DOHH2 (cell line): ENCODE results near the gene ENTPD8.

Experiments
- H3F3A ChIP-seq: fragments of 200-600 bp; sonication (generic), shearing (Covaris generic); 2 replicates; pipeline ENCODE4 v1.6.0; 2016; ENCODE audit warnings: antibody characterized with exemption, mild to moderate bottlenecking; ENCODE audit not compliant: control insufficient read depth, insufficient read depth
- H3K27ac ChIP-seq: fragments of 200-600 bp; sonication (generic); 2 replicates; pipeline ENCODE4 v1.5.1; 2014; ENCODE audit warnings: low read depth, mild to moderate bottlenecking, low read length, moderate library complexity
- H3K27me3 ChIP-seq: fragments of 200-600 bp; sonication (generic); 2 replicates; pipeline ENCODE4 v1.6.1; 2014; ENCODE audit warnings: mild to moderate bottlenecking, low read length, mixed read lengths; ENCODE audit not compliant: control insufficient read depth
- H3K36me3 ChIP-seq: fragments of 200-600 bp; sonication (generic); 2 replicates; pipeline ENCODE4 v1.6.1; 2014; ENCODE audit warnings: mild to moderate bottlenecking, low read length, moderate library complexity, mixed read lengths; ENCODE audit not compliant: control insufficient read depth
- H3K4me1 ChIP-seq: fragments of 200-600 bp; sonication (generic); 2 replicates; pipeline ENCODE4 v1.6.1; 2014; ENCODE audit warnings: mild to moderate bottlenecking, low read length, mixed read lengths; ENCODE audit not compliant: control insufficient read depth
- H3K4me2 ChIP-seq: fragments of 200-600 bp; sonication (generic); 2 replicates; pipeline ENCODE4 v1.6.0; 2014; ENCODE audit warnings: mild to moderate bottlenecking, low read length, moderate library complexity
- H3K4me3 ChIP-seq: fragments of 200-600 bp; sonication (generic); 2 replicates; pipeline ENCODE4 v1.5.1; 2014; ENCODE audit warnings: mild to moderate bottlenecking, low read length, mixed read lengths
- H3K79me2 ChIP-seq: fragments of 200-600 bp; sonication (generic); 2 replicates; pipeline ENCODE4 v1.6.1; 2014; ENCODE audit warnings: mild to moderate bottlenecking, low read length, mixed read lengths; ENCODE audit not compliant: control insufficient read depth
- H3K9me2 ChIP-seq: fragments of 200-600 bp; sonication (generic); replicated peaks from 2 replicates; pipeline ENCODE4 v1.6.1; 2014; ENCODE audit warnings: mild to moderate bottlenecking, low read length, mixed read lengths; ENCODE audit not compliant: control insufficient read depth
- H3K9me3 ChIP-seq: fragments of 200-600 bp; sonication (generic); 2 replicates; pipeline ENCODE4 v1.6.1; 2014; ENCODE audit warnings: antibody characterized with exemption, low read length, mixed read lengths; ENCODE audit not compliant: control insufficient read depth, insufficient read depth
- H4K20me1 ChIP-seq: fragments of 200-600 bp; sonication (generic); 2 replicates; pipeline ENCODE4 v1.6.0; 2014; ENCODE audit warnings: low read depth, mild to moderate bottlenecking, antibody characterized with exemption, low read length, moderate library complexity; ENCODE audit not compliant: control insufficient read depth, insufficient read depth
- EZH2phosphoT487 ChIP-seq: fragments of 200-600 bp; sonication (generic); IDR thresholded peaks from 2 replicates; pipeline ENCODE4 v1.6.1; 2017; ENCODE audit warnings: borderline replicate concordance, mild to moderate bottlenecking, antibody characterized with exemption, low read length, moderate library complexity, mixed read lengths
- TF ChIP-seq, protein P1 (sequence below): fragments of 200-600 bp; sonication (generic); IDR thresholded peaks from one replicate; pipeline ENCODE4 v1.5.1; 2014; ENCODE audit warnings: antibody characterized with exemption, mild to moderate bottlenecking, low read depth, low read length; ENCODE audit not compliant: poor library complexity, severe bottlenecking

The ENTPD8 gene

DNA sequence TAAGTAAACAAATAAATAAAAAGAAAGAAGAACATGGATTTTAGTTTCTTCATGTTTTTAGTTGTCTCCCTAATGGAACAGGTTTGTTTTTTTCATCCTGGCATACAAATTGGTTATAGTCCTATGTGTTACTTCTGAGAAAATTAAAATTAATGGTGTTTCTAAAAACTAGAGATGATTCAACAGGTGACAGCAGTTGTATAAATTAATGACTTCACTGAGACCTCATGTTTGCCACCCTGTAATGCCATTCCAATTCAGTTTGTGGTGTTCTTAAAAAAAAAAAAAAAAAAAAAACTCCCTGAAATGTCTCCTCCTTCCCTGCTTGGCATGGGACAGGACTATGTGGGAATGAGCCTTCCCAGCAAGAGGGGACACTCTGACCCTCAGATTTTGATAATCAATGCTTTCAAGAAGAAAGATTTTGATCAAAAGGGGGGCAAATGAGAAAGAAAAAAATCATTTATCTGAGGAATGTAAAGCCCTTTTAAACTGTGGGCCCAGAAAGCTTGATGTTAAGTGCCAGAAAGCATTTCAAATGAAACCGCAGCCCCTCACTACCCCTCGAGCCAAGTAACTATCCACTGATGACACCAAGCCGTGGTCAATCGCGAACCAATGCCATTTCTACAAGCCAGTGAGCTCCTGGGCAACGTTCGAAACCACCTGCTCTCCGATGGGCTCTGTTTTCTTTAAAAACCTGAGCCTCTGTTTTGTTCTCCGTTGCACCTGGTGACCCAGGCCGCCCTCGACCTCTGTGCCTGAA is 19.1 kb downstream of the ENTPD8 start:
- H3K4me2 ChIP-seq, result peak overlapping the region; percentile 90
- peak overlapping the region; percentile 40 for H3K27ac ChIP-seq
- H3K9me3 ChIP-seq, result no peaks in the 10 kb centered on the region
- H3K79me2 ChIP-seq, result peaks cover 59% of the 10 kb centered on the region
- peaks cover 42% of the 10 kb centered on the region for H3K4me1 ChIP-seq
- H4K20me1 ChIP-seq, result no peaks in the 10 kb centered on the region
- no peaks in the 10 kb centered on the region for H3K27me3 ChIP-seq
- H3K4me3 ChIP-seq, result peak overlapping the region; percentile 96
- H3K36me3 ChIP-seq, result peaks cover 7% of the 10 kb centered on the region
- H3K9me2 ChIP-seq, result no peaks in the 10 kb centered on the region
- peaks cover 24% of the 10 kb centered on the region for H3F3A ChIP-seq
- TF ChIP-seq, protein P1, sequence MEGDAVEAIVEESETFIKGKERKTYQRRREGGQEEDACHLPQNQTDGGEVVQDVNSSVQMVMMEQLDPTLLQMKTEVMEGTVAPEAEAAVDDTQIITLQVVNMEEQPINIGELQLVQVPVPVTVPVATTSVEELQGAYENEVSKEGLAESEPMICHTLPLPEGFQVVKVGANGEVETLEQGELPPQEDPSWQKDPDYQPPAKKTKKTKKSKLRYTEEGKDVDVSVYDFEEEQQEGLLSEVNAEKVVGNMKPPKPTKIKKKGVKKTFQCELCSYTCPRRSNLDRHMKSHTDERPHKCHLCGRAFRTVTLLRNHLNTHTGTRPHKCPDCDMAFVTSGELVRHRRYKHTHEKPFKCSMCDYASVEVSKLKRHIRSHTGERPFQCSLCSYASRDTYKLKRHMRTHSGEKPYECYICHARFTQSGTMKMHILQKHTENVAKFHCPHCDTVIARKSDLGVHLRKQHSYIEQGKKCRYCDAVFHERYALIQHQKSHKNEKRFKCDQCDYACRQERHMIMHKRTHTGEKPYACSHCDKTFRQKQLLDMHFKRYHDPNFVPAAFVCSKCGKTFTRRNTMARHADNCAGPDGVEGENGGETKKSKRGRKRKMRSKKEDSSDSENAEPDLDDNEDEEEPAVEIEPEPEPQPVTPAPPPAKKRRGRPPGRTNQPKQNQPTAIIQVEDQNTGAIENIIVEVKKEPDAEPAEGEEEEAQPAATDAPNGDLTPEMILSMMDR, result no peak
- no peak for TF ChIP-seq EZH2phosphoT487

DNA sequence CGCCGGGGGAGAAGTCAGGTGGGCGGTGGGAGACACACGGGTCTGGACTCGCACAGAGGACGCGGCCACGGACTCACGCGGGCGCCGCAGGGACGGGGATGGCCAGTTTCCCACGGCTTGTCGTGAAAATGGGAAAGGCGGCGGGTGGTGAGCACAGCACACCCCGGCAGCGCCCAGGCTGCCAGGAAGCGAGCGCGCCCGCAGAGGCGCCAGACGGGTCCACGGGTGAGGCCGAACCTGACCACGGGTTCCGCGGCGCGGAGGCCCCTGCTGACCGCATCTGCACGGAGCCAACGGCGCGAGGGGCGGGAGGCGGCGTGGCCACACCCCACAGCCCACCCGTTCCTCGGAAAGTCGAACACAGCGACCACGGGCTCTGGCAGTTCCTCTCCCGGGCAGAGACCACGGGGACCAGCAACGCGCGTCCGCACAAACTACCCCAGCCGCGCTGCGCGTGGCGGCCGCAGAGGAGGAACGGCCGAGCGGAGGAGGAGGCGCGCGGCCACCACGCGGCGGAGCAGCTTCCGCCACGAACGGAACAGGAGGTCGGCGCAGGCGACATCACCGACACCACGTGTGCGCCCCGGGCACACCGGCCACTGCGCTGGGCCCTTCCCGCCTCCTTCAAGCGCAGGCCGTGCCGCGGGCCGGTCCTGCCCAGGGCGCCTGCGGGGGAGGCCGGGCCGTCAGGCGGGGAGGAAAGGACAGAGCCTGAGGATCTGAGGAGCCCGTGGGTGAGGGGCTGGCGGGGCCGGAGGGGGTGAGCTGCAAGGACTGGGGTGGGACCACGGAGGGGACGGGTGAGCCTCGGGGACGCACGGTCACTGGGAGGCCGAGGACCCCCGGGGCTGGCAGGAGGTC is 23.8 kb downstream of the ENTPD8 start:
- no peaks in the 10 kb centered on the region for H3K27me3 ChIP-seq
- H3K4me2 ChIP-seq, result no peak overlapping the region
- H3K27ac ChIP-seq, result no peak overlapping the region
- H3K36me3 ChIP-seq, result no peaks in the 10 kb centered on the region; the same call in 1 of the 2 replicates
- TF ChIP-seq EZH2phosphoT487, result no peak
- TF ChIP-seq, protein P1, result no peak
- H4K20me1 ChIP-seq, result no peaks in the 10 kb centered on the region
- H3K79me2 ChIP-seq, result peaks cover 77% of the 10 kb centered on the region
- no peaks in the 10 kb centered on the region for H3K9me3 ChIP-seq
- no peak overlapping the region for H3K4me3 ChIP-seq
- H3F3A ChIP-seq, result peaks cover 8% of the 10 kb centered on the region
- no peaks in the 10 kb centered on the region for H3K9me2 ChIP-seq
- H3K4me1 ChIP-seq, result peaks cover 41% of the 10 kb centered on the region

DNA sequence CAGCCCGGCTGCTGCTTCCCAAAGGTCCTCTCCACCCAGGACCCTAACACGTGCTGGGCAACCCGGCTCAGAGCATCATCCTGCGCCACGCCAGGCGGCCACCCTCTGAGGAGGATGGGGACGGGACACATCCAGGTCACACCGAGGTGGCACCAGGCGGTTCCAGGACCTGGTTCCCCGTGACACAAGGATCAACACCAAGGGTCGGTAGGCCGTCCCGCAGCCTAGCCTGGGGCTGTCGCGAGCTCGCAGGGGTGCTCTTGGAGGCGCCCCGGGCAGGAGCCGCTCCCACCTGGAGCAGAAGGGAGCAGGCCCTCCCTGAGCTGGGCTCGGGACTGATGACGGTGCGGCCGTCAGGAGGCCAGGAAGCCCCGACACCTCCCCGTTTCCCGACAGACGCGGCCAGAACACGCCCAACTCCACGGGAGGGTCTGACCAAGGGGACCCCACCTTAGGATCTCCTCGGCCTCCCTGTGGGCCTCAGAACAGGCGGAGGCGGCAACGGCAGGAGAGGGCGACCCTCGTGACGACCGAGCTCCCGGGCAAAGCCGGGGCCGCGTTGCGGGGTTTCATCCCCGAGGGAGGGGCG is 24.5 kb downstream of the ENTPD8 start:
- peaks cover 10% of the 10 kb centered on the region for H3F3A ChIP-seq
- no peaks in the 10 kb centered on the region for H3K27me3 ChIP-seq
- H3K9me3 ChIP-seq, result no peaks in the 10 kb centered on the region
- TF ChIP-seq, protein P1, result no peak
- TF ChIP-seq EZH2phosphoT487, result no peak
- no peak overlapping the region for H3K4me2 ChIP-seq
- H3K27ac ChIP-seq, result no peak overlapping the region
- no peak overlapping the region for H3K4me3 ChIP-seq
- peaks cover 71% of the 10 kb centered on the region for H3K79me2 ChIP-seq
- no peaks in the 10 kb centered on the region for H4K20me1 ChIP-seq
- peaks cover 41% of the 10 kb centered on the region for H3K4me1 ChIP-seq
- H3K9me2 ChIP-seq, result no peaks in the 10 kb centered on the region
- H3K36me3 ChIP-seq, result no peaks in the 10 kb centered on the region; the same call in 1 of the 2 replicates
